ENCODE measurements around the gene LRMDA.

- TF ChIP-seq CTCF (IDR thresholded peaks at IDR 0.05) (no peak), EP300 (IDR thresholded peaks at IDR 0.05) (no peak), POLR2A (IDR thresholded peaks at IDR 0.05) (no peak), POLR2AphosphoS5 (IDR thresholded peaks at IDR 0.05) (no peak)
Observed at GRCh38 chr10:76357726-76358415, 926.4 kb downstream of the LRMDA start.

Measured in sigmoid colon (tissue), 4 donors.